GM18505 (cell line): ENCODE results near the gene VPS13C.

Experiments
- ATAC-seq: cut with Tn5 transposase; IDR thresholded peaks from one replicate; pipeline ENCODE4 v1.9.1; 2021; ENCODE audit not compliant: unreplicated experiment
- POLR2A ChIP-seq: IDR thresholded peaks from 4 replicates; pipeline ENCODE4 v1.6.1; 2011; ENCODE audit warnings: borderline replicate concordance; ENCODE audit not compliant: insufficient read depth, insufficient read length; ENCODE audit errors: extremely low read depth

VPS13C gene

GRCh38 chr15:61815356-61816083 lies 244.7 kb downstream of the VPS13C start:
- TF ChIP-seq POLR2A = no peak
- ATAC-seq = no peak

GRCh38 chr15:61812476-61812875 lies 247.8 kb downstream of the VPS13C start:
- ATAC-seq = no peak
- no peak for TF ChIP-seq POLR2A

- no peak for TF ChIP-seq POLR2A
- no peak for ATAC-seq
Measured at GRCh38 chr15:61811952-61812351, 248.3 kb downstream of the VPS13C start.

- ATAC-seq = no peak
- TF ChIP-seq POLR2A = no peak
Measured at GRCh38 chr15:61809216-61809615, 251.0 kb downstream of the VPS13C start.

GRCh38 chr15:61807281-61807929 lies 252.8 kb downstream of the VPS13C start:
- no peak for TF ChIP-seq POLR2A
- no peak for ATAC-seq
